Measurements from ENCODE around the gene NIPSNAP3A. TPM values are rescaled to one million over a fixed set of nuclear protein-coding genes. Genes with fewer than 3 reads are reported as not detected.

Gene NIPSNAP3A
- total RNA-seq, 1 donor from 2014 or later, result 14.9 TPM

DNA sequence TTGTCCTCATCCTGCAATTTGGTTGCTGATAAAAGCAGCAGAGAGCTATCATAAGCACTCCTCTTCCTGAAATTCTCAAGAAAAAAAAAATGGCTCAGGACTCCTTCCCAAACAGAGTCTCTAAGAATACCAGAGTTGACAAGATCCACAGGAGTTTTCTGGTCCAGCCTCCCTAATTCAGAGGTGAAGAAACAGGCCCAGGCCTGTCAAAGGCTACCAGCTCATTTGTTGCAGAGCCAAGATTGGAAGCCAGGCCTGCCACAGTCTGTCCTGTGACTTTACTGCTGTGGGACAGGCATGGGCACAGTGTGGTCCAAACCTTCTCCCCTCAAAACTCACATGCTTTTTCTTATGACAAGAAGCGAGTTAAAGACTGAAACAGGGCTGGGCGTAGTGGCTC, 58.0 kb downstream of the NIPSNAP3A start:
- H3K4me3 Mint-ChIP-seq, result no peak overlapping the region
- H3K9me3 Mint-ChIP-seq, result no peaks in the 10 kb centered on the region
- H3K27me3 Mint-ChIP-seq (ENCODE audit: low read depth), result no peaks in the 10 kb centered on the region
- no peaks in the 10 kb centered on the region for H3K4me1 Mint-ChIP-seq
- H3K27ac Mint-ChIP-seq (ENCODE audit: unreplicated experiment), result no peak overlapping the region
- TF ChIP-seq, protein P1, sequence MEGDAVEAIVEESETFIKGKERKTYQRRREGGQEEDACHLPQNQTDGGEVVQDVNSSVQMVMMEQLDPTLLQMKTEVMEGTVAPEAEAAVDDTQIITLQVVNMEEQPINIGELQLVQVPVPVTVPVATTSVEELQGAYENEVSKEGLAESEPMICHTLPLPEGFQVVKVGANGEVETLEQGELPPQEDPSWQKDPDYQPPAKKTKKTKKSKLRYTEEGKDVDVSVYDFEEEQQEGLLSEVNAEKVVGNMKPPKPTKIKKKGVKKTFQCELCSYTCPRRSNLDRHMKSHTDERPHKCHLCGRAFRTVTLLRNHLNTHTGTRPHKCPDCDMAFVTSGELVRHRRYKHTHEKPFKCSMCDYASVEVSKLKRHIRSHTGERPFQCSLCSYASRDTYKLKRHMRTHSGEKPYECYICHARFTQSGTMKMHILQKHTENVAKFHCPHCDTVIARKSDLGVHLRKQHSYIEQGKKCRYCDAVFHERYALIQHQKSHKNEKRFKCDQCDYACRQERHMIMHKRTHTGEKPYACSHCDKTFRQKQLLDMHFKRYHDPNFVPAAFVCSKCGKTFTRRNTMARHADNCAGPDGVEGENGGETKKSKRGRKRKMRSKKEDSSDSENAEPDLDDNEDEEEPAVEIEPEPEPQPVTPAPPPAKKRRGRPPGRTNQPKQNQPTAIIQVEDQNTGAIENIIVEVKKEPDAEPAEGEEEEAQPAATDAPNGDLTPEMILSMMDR (conservative IDR thresholded peaks at IDR 0.05), result no peak
- no peak for DNase-seq (ENCODE audit: low read depth, low spot score)
- H3K36me3 Mint-ChIP-seq (ENCODE audit: low read depth), result no peaks in the 10 kb centered on the region

DNA sequence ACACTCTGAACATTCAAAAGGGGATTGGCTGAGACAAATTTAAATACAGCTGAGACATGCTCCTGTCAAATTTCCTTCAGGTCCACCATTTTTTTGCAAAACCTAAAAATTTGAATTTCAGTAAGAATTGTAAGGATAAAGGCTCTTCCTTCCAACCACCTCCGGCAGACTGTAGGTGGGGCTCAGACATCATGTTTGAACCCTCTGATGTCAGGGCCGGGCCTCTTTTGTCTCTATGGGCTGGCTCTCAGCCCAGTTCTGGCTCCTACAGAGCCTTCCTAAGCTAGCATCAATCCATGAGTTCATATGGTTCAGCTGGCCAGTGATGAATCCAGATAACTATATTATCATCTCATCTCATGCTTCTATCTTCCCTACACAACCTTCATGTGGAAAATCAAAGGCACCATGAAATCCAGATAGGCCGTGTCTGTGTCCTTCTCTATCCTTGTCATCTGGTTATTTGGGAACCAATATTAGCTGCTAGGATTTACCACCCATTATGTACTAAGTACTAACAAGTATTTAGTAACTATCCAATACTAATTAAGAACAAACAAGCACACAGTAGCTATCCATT, 60.6 kb downstream of the NIPSNAP3A start:
- Mint-ChIP-seq H3K9me3 (no peaks in the 10 kb centered on the region), H3K36me3 (ENCODE audit: low read depth) (no peaks in the 10 kb centered on the region), H3K4me3 (no peak overlapping the region), H3K4me1 (no peaks in the 10 kb centered on the region), H3K27me3 (ENCODE audit: low read depth) (no peaks in the 10 kb centered on the region), H3K27ac (ENCODE audit: unreplicated experiment) (no peak overlapping the region)
- TF ChIP-seq, protein P1 (conservative IDR thresholded peaks at IDR 0.05), result peak; percentile 31
- DNase-seq (ENCODE audit: low read depth, low spot score), result no peak

Other genes with a start within 250 kb of the NIPSNAP3A start
- gene OR13F1, start 243.4 kb upstream of the NIPSNAP3A start, total RNA-seq, result not detected in 2 replicates
- not detected in 2 replicates for gene OR13C4, start 220.5 kb upstream of the NIPSNAP3A start, total RNA-seq
- not detected in 2 replicates for gene OR13C3, start 210.8 kb upstream of the NIPSNAP3A start, total RNA-seq
- gene OR13C8, start 178.5 kb upstream of the NIPSNAP3A start, total RNA-seq, result not detected in 2 replicates
- gene OR13C5, start 148.3 kb upstream of the NIPSNAP3A start, total RNA-seq, result not detected in 2 replicates
- not detected in 2 replicates for gene OR13C2, start 142.1 kb upstream of the NIPSNAP3A start, total RNA-seq
- not detected in 2 replicates for gene OR13C9, start 129.5 kb upstream of the NIPSNAP3A start, total RNA-seq
- not detected in 2 replicates for gene OR13D1, start 53.2 kb upstream of the NIPSNAP3A start, total RNA-seq
- gene NIPSNAP3B, start 16.4 kb downstream of the NIPSNAP3A start, total RNA-seq, result 3.8 TPM in 2 replicates
- gene ABCA1, start 180.5 kb downstream of the NIPSNAP3A start, total RNA-seq, result 6.5 and 6.8 TPM in 2 replicates

Data from neural crest cell (in vitro differentiated cells).